K562 (cell line): ENCODE measurements around the gene SERINC3. TPM values are rescaled to one million over a fixed set of nuclear protein-coding genes. Genes with fewer than 3 reads are reported as not detected.
A peak's percentile ranks its signal among the peaks of the same experiment; 100 is the strongest.

Experiments
- ARNT ChIP-seq, 2 experiments: fragments of 450-650 bp; IDR thresholded peaks; 2 replicates each; pipeline ENCODE4 v1.6.1; 2016; ENCODE audit warnings: mild to moderate bottlenecking in 1 of 2
- DDX20 ChIP-seq: fragments of 450-650 bp; IDR thresholded peaks from 2 replicates; pipeline ENCODE4 v1.6.1; 2016; ENCODE audit warnings: missing genetic modification characterization, low read depth, mild to moderate bottlenecking, missing compliant biosample characterization, moderate library complexity
- ESRRA ChIP-seq: fragments of 450-650 bp; IDR thresholded peaks from 2 replicates; pipeline ENCODE4 v1.6.1; 2014; ENCODE audit warnings: low read depth, mild to moderate bottlenecking, moderate library complexity, borderline replicate concordance
- GATAD2A ChIP-seq: fragments of 450-650 bp; IDR thresholded peaks from 2 replicates; pipeline ENCODE4 v1.6.1; 2017
- JUNB ChIP-seq: fragments of 450-650 bp; formaldehyde crosslinking; conservative IDR thresholded peaks from 2 replicates; pipeline ENCODE4 v1.4.0; 2020; ENCODE audit warnings: mild to moderate bottlenecking
- KAT7 ChIP-seq: sonication (generic); formaldehyde crosslinking; IDR thresholded peaks from 2 replicates; pipeline ENCODE4 v1.8.0; 2022; ENCODE audit warnings: missing genetic modification reagents, mild to moderate bottlenecking, borderline replicate concordance
- KDM1A ChIP-seq, 2 experiments: fragments of 450-650 bp; IDR thresholded peaks; 2 replicates each; pipeline ENCODE4 v1.6.1; 2016; ENCODE audit warnings: mild to moderate bottlenecking in 2 of 2
- RFX1 ChIP-seq: fragments of 450-650 bp; IDR thresholded peaks from 2 replicates; pipeline ENCODE4 v1.6.1; 2016; ENCODE audit warnings: mild to moderate bottlenecking, moderate library complexity
- RHOXF2B ChIP-seq: fragments of 250-450 bp; sonication (Bioruptor Pico); conservative IDR thresholded peaks from 2 replicates; pipeline ENCODE4 v1.5.1; 2021
- ZFPM2 ChIP-seq: fragments of 250-450 bp; sonication (Bioruptor Pico); IDR thresholded peaks from 2 replicates; pipeline ENCODE4 v1.5.1; 2022; ENCODE audit warnings: mild to moderate bottlenecking
- ZNF232 ChIP-seq: sonication (generic); formaldehyde crosslinking; IDR thresholded peaks from 2 replicates; pipeline ENCODE4 v1.8.0; 2022; ENCODE audit warnings: mild to moderate bottlenecking, missing genetic modification reagents
- ZNF263 ChIP-seq: sonication (generic); formaldehyde crosslinking; IDR thresholded peaks from 2 replicates; pipeline ENCODE4 v1.8.0; 2022; ENCODE audit warnings: mild to moderate bottlenecking, missing genetic modification reagents, borderline replicate concordance
- ZNF57 ChIP-seq: fragments of 450-650 bp; formaldehyde crosslinking; IDR thresholded peaks from 2 replicates; pipeline ENCODE4 v1.4.0; 2020; ENCODE audit warnings: mild to moderate bottlenecking, moderate library complexity
- ZNF79 ChIP-seq: fragments of 250-450 bp; sonication (Bioruptor Pico); IDR thresholded peaks from 2 replicates; pipeline ENCODE4 v1.4.0; 2020; ENCODE audit warnings: low read depth, mild to moderate bottlenecking, moderate library complexity
- ZSCAN29 ChIP-seq: fragments of 450-650 bp; IDR thresholded peaks from 2 replicates; pipeline ENCODE4 v1.6.1; 2017
- polyA plus RNA-seq, 8 experiments: library from polyadenylated mRNA; depleted of rRNA in 4 of 8; stranded (reverse) in 5 of 8; unstranded in 3 of 8; fragments of >200 nt; fragmentation: Nextera tagmentation in 2 of 8; fragmentation: Illumina TruSeq in 1 of 8; extraction: Ambion mirVana in 2 of 8; extraction: Trizol in 1 of 8; gene quantifications; 2 replicates each; pipeline versions ENCODE4 v1.2.1 to v1.2.3, GENCODE V29; 2011 to 2014; ENCODE audit warnings: inconsistent platforms in 1 of 8, missing spikeins in 1 of 8
- total RNA-seq, 7 experiments: library from RNA; depleted of rRNA in 6 of 7; stranded (reverse); fragments of >200 nt in 6 of 7; fragmentation: Illumina TruSeq in 2 of 7; extraction: Trizol in 2 of 7; gene quantifications; 2 replicates each; pipeline versions ENCODE4 v1.2.1 to v1.2.3, GENCODE V29; 2011 to 2021; ENCODE audit warnings: low replicate concordance in 1 of 7
- TF ChIP-seq, protein P1 (sequence below): fragments of 250-450 bp; sonication (Bioruptor Pico); IDR thresholded peaks from 2 replicates; pipeline ENCODE4 v1.9.0; 2021; ENCODE audit warnings: mild to moderate bottlenecking, inconsistent platforms
- TF ChIP-seq, protein P2 (sequence below): sonication (generic); formaldehyde crosslinking; IDR thresholded peaks from 2 replicates; pipeline ENCODE4 v1.8.0; 2022; ENCODE audit warnings: missing genetic modification reagents, mild to moderate bottlenecking, borderline replicate concordance
- TF ChIP-seq, protein P3 (sequence below): sonication (generic); formaldehyde crosslinking; IDR thresholded peaks from 2 replicates; pipeline ENCODE4 v1.8.0; 2022; ENCODE audit warnings: missing genetic modification reagents, mild to moderate bottlenecking, borderline replicate concordance
- TF ChIP-seq, protein P4 (sequence below): sonication (generic); formaldehyde crosslinking; IDR thresholded peaks from 2 replicates; pipeline ENCODE4 v1.8.0; 2022; ENCODE audit warnings: mild to moderate bottlenecking, missing genetic modification reagents
- TF ChIP-seq, protein P5 (sequence below): fragments of 200-800 bp; sonication (Bioruptor generic); IDR thresholded peaks from 2 replicates; pipeline ENCODE4 v1.6.1; 2017; ENCODE audit warnings: missing genetic modification characterization, missing compliant biosample characterization

SERINC3 gene
- total and polyA plus RNA-seq, 9 of the 15 experiments (the other 6 are each of a cell fraction or from before 2014, with no cell fraction given): 24.7 to 107 (median 48.8) TPM

DNA sequence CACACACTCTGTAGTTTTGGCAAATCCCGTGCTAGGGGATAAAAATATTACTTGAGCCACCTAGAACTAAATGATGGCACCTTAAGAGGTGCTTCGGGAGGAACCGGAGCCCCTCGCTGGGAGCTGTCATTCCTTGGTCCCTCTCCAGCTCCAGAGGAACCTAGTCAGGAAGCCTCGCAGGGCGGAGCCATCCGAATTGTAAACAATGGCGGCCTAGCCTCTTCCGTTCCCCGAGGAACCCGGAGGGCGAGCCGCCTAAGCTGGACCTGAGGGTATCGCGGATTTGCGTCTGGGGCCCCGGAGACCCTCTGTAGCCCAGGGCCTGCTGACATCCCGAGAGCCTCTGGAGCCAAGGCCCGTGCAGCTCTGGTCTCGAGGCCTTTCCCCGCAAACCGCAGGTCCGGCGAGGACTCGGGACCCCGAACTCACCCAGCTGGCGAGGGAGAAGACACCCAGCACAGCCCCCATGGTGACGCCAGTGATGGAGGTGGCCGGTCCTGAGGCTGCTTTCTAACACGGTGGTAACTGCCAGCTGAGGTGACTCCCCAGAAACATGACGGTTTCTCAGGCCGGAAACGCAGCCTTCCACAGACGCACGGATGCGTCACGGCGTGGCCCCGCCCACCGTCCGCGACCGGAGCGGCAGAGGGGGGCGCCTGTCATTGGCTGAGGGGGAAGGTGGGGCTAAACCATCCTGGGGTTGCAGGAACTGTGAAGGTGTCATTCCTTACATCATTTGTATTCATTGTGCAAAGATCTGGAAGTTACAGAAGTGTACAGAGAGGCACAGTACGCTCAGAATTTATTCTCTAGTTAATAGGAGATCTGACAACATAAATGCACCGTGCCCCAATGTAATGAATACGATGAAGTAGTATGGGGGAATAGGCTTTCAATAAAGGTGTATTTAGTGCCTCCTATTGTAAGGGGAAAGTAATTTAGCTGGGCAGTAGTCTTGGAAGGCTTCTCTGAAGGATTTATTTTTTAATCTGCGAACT, at the start of gene SERINC3 (continued):
- TF ChIP-seq, protein P1, sequence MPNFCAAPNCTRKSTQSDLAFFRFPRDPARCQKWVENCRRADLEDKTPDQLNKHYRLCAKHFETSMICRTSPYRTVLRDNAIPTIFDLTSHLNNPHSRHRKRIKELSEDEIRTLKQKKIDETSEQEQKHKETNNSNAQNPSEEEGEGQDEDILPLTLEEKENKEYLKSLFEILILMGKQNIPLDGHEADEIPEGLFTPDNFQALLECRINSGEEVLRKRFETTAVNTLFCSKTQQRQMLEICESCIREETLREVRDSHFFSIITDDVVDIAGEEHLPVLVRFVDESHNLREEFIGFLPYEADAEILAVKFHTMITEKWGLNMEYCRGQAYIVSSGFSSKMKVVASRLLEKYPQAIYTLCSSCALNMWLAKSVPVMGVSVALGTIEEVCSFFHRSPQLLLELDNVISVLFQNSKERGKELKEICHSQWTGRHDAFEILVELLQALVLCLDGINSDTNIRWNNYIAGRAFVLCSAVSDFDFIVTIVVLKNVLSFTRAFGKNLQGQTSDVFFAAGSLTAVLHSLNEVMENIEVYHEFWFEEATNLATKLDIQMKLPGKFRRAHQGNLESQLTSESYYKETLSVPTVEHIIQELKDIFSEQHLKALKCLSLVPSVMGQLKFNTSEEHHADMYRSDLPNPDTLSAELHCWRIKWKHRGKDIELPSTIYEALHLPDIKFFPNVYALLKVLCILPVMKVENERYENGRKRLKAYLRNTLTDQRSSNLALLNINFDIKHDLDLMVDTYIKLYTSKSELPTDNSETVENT (CRISPR knock-in tag): no peak
- no peak for TF ChIP-seq GATAD2A
- TF ChIP-seq, protein P2, sequence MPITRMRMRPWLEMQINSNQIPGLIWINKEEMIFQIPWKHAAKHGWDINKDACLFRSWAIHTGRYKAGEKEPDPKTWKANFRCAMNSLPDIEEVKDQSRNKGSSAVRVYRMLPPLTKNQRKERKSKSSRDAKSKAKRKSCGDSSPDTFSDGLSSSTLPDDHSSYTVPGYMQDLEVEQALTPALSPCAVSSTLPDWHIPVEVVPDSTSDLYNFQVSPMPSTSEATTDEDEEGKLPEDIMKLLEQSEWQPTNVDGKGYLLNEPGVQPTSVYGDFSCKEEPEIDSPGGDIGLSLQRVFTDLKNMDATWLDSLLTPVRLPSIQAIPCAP (CRISPR knock-in tag): no peak
- no peak for TF ChIP-seq ZNF57 (CRISPR knock-in tag)
- TF ChIP-seq JUNB: no peak
- 0 out of 2 replicates have a peak, but pooled peaks have one; percentile 15 for TF ChIP-seq ZNF263 (CRISPR knock-in tag)
- TF ChIP-seq DDX20 (tag): no peak
- TF ChIP-seq ZSCAN29: no peak
- TF ChIP-seq ZNF79 (CRISPR knock-in tag): no peak
- TF ChIP-seq RHOXF2B (CRISPR knock-in tag): no peak
- TF ChIP-seq, protein P3, sequence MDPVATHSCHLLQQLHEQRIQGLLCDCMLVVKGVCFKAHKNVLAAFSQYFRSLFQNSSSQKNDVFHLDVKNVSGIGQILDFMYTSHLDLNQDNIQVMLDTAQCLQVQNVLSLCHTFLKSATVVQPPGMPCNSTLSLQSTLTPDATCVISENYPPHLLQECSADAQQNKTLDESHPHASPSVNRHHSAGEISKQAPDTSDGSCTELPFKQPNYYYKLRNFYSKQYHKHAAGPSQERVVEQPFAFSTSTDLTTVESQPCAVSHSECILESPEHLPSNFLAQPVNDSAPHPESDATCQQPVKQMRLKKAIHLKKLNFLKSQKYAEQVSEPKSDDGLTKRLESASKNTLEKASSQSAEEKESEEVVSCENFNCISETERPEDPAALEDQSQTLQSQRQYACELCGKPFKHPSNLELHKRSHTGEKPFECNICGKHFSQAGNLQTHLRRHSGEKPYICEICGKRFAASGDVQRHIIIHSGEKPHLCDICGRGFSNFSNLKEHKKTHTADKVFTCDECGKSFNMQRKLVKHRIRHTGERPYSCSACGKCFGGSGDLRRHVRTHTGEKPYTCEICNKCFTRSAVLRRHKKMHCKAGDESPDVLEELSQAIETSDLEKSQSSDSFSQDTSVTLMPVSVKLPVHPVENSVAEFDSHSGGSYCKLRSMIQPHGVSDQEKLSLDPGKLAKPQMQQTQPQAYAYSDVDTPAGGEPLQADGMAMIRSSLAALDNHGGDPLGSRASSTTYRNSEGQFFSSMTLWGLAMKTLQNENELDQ (CRISPR knock-in tag): no peak; the same call in 1 of the 2 replicates
- TF ChIP-seq, protein P4, sequence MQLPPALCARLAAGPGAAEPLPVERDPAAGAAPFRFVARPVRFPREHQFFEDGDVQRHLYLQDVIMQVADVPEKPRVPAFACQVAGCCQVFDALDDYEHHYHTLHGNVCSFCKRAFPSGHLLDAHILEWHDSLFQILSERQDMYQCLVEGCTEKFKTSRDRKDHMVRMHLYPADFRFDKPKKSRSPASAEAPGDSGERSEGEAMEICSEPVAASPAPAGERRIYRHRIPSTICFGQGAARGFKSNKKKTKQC (CRISPR knock-in tag): peak; percentile 81; the same call in 1 of the 2 replicates
- TF ChIP-seq KAT7: peak; percentile 8; the same call in 1 of the 2 replicates
- TF ChIP-seq ESRRA: no peak
- TF ChIP-seq ZNF232 (CRISPR knock-in tag): 0 out of 2 replicates have a peak, but pooled peaks have one; percentile 57
- 0 out of 4 replicates have a peak, but pooled peaks of 1 of the 2 experiments have one; percentile 7 for TF ChIP-seq KDM1A (IDR thresholded peaks at IDR 0.05)
- no peak for TF ChIP-seq ZFPM2
- TF ChIP-seq RFX1: no peak
- TF ChIP-seq, protein P5, sequence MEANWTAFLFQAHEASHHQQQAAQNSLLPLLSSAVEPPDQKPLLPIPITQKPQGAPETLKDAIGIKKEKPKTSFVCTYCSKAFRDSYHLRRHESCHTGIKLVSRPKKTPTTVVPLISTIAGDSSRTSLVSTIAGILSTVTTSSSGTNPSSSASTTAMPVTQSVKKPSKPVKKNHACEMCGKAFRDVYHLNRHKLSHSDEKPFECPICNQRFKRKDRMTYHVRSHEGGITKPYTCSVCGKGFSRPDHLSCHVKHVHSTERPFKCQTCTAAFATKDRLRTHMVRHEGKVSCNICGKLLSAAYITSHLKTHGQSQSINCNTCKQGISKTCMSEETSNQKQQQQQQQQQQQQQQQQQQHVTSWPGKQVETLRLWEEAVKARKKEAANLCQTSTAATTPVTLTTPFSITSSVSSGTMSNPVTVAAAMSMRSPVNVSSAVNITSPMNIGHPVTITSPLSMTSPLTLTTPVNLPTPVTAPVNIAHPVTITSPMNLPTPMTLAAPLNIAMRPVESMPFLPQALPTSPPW (CRISPR knock-in tag): peak; percentile 87
- TF ChIP-seq ARNT (IDR thresholded peaks at IDR 0.05): peak in 1 of 2 experiments; percentile 26; a peak in 1 of 4 replicates
